Measurements from ENCODE around the gene CENPT. TPM values are rescaled to one million over a fixed set of nuclear protein-coding genes. Genes with fewer than 3 reads are reported as not detected.
A peak's percentile ranks its signal among the peaks of the same experiment; 100 is the strongest.

Gene CENPT
- total and polyA plus RNA-seq, 2 of the 13 experiments (the other 11 are each of a cell fraction or from before 2014, with no cell fraction given) = 40.9 to 43.3 TPM

DNA sequence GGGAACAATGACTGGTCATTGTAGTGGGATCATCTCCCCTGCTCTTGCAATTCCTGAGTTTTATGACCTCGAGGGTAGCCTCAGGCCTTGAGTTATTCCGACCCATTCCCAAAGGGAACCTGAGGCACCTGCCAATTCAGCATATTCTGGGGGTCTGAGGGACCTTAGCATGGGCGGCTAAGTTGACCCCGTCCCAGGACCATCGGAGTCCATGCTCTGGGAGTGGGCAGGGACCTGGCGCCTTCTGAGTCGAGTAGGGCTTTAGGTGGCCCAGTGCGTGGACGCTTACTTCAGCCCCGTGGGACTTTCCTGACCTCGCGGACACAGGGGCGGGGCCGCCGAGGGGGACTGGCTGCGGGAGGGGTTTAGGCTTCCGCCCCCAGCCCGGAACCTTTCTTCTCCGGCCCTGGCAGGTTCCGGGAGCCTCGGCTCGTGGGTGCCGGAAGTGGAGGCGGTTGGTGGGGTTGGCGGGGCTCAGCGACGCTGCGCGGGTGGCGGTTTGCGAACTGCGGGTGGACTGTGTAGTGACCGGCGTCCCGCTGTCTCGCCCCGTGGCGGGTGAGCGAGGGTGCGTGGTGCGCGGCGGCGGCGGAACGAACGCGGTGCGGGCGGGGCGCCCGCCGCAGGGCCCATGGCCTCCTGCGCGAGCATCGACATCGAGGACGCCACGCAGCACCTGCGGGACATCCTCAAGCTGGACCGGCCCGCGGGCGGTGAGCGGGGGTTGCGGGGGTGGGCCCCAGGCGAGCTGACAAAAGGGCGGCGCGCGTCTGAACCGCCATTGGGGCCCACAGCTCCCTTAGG lies 25.3 kb upstream of the CENPT start, which contains the start of gene EDC4 (continued):
- TF ChIP-seq, protein P1, sequence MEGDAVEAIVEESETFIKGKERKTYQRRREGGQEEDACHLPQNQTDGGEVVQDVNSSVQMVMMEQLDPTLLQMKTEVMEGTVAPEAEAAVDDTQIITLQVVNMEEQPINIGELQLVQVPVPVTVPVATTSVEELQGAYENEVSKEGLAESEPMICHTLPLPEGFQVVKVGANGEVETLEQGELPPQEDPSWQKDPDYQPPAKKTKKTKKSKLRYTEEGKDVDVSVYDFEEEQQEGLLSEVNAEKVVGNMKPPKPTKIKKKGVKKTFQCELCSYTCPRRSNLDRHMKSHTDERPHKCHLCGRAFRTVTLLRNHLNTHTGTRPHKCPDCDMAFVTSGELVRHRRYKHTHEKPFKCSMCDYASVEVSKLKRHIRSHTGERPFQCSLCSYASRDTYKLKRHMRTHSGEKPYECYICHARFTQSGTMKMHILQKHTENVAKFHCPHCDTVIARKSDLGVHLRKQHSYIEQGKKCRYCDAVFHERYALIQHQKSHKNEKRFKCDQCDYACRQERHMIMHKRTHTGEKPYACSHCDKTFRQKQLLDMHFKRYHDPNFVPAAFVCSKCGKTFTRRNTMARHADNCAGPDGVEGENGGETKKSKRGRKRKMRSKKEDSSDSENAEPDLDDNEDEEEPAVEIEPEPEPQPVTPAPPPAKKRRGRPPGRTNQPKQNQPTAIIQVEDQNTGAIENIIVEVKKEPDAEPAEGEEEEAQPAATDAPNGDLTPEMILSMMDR (CRISPR knock-in tag; IDR thresholded peaks at IDR 0.05) = peak; percentile 43
- TF ChIP-seq SRSF4 (IDR thresholded peaks at IDR 0.05; ENCODE audit: low read depth, low read length, poor library complexity, severe bottlenecking) = peak; percentile 55
- peak; percentile 96 for TF ChIP-seq THAP11 (CRISPR knock-in tag; IDR thresholded peaks at IDR 0.05)
- peak; percentile 96 for TF ChIP-seq ZC3H13 (CRISPR knock-in tag; IDR thresholded peaks at IDR 0.05)
- no peak for TF ChIP-seq FOXK2 (IDR thresholded peaks at IDR 0.05)
- peak; percentile 90; the same call in 1 of the 2 replicates for TF ChIP-seq ZNF589 (CRISPR knock-in tag; conservative IDR thresholded peaks at IDR 0.05)
- TF ChIP-seq ZNF792 (CRISPR knock-in tag; IDR thresholded peaks at IDR 0.05) = peak; percentile 94
- peak; percentile 92 for TF ChIP-seq ELF1 (CRISPR knock-in tag; IDR thresholded peaks at IDR 0.05)
- TF ChIP-seq, protein P2, sequence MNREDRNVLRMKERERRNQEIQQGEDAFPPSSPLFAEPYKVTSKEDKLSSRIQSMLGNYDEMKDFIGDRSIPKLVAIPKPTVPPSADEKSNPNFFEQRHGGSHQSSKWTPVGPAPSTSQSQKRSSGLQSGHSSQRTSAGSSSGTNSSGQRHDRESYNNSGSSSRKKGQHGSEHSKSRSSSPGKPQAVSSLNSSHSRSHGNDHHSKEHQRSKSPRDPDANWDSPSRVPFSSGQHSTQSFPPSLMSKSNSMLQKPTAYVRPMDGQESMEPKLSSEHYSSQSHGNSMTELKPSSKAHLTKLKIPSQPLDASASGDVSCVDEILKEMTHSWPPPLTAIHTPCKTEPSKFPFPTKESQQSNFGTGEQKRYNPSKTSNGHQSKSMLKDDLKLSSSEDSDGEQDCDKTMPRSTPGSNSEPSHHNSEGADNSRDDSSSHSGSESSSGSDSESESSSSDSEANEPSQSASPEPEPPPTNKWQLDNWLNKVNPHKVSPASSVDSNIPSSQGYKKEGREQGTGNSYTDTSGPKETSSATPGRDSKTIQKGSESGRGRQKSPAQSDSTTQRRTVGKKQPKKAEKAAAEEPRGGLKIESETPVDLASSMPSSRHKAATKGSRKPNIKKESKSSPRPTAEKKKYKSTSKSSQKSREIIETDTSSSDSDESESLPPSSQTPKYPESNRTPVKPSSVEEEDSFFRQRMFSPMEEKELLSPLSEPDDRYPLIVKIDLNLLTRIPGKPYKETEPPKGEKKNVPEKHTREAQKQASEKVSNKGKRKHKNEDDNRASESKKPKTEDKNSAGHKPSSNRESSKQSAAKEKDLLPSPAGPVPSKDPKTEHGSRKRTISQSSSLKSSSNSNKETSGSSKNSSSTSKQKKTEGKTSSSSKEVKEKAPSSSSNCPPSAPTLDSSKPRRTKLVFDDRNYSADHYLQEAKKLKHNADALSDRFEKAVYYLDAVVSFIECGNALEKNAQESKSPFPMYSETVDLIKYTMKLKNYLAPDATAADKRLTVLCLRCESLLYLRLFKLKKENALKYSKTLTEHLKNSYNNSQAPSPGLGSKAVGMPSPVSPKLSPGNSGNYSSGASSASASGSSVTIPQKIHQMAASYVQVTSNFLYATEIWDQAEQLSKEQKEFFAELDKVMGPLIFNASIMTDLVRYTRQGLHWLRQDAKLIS (CRISPR knock-in tag; IDR thresholded peaks at IDR 0.05) = no peak
- TF ChIP-seq JUN (CRISPR knock-in tag; IDR thresholded peaks at IDR 0.05) = no peak
- peak; percentile 94 for TF ChIP-seq MIER3 (CRISPR knock-in tag; IDR thresholded peaks at IDR 0.05; ENCODE audit: borderline replicate concordance)
- TF ChIP-seq RORA (CRISPR knock-in tag; IDR thresholded peaks at IDR 0.05) = no peak
- peak; percentile 93; the same call in 1 of the 2 replicates for TF ChIP-seq NR1H2 (CRISPR knock-in tag; IDR thresholded peaks at IDR 0.05; ENCODE audit: borderline replicate concordance, low read depth)
- TF ChIP-seq RARG (CRISPR knock-in tag; IDR thresholded peaks at IDR 0.05; ENCODE audit: low read depth) = peak; percentile 84; the same call in 1 of the 2 replicates
- 0 out of 2 replicates have a peak, but pooled peaks have one; percentile 11 for TF ChIP-seq ADNP (CRISPR knock-in tag; IDR thresholded peaks at IDR 0.05)
- TF ChIP-seq, protein P3, sequence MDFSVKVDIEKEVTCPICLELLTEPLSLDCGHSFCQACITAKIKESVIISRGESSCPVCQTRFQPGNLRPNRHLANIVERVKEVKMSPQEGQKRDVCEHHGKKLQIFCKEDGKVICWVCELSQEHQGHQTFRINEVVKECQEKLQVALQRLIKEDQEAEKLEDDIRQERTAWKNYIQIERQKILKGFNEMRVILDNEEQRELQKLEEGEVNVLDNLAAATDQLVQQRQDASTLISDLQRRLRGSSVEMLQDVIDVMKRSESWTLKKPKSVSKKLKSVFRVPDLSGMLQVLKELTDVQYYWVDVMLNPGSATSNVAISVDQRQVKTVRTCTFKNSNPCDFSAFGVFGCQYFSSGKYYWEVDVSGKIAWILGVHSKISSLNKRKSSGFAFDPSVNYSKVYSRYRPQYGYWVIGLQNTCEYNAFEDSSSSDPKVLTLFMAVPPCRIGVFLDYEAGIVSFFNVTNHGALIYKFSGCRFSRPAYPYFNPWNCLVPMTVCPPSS (IDR thresholded peaks at IDR 0.05) = no peak
- peak; percentile 68; the same call in 1 of the 2 replicates for TF ChIP-seq ZNF598 (CRISPR knock-in tag; IDR thresholded peaks at IDR 0.05; ENCODE audit: borderline replicate concordance)
- TF ChIP-seq, protein P4, sequence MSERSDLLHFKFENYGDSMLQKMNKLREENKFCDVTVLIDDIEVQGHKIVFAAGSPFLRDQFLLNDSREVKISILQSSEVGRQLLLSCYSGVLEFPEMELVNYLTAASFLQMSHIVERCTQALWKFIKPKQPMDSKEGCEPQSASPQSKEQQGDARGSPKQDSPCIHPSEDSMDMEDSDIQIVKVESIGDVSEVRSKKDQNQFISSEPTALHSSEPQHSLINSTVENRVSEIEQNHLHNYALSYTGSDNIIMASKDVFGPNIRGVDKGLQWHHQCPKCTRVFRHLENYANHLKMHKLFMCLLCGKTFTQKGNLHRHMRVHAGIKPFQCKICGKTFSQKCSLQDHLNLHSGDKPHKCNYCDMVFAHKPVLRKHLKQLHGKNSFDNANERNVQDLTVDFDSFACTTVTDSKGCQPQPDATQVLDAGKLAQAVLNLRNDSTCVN (CRISPR knock-in tag; IDR thresholded peaks at IDR 0.05; ENCODE audit: borderline replicate concordance) = peak; percentile 36; the same call in 1 of the 2 replicates
- no peak for TF ChIP-seq ZFP41 (CRISPR knock-in tag; IDR thresholded peaks at IDR 0.05; ENCODE audit: borderline replicate concordance)
- TF ChIP-seq ZFP62 (CRISPR knock-in tag; IDR thresholded peaks at IDR 0.05) = no peak
- peak; percentile 42; the same call in 1 of the 2 replicates for TF ChIP-seq SNAPC2 (CRISPR knock-in tag; IDR thresholded peaks at IDR 0.05)
- TF ChIP-seq RFXANK (CRISPR knock-in tag; IDR thresholded peaks at IDR 0.05) = 0 out of 2 replicates have a peak, but pooled peaks have one; percentile 30
- TF ChIP-seq ZKSCAN1 (IDR thresholded peaks at IDR 0.05; ENCODE audit: low read length) = no peak
